DND-41 (cell line): ENCODE data around the gene DYNLT2.

Source experiments
- CTCF ChIP-seq: IDR thresholded peaks from 2 replicates; pipeline ENCODE4 v1.5.1; 2012; ENCODE audit warnings: borderline replicate concordance, low read length, moderate library complexity, mild to moderate bottlenecking; ENCODE audit not compliant: poor library complexity, severe bottlenecking; ENCODE audit errors: extremely low read depth
- EZH2 ChIP-seq: IDR thresholded peaks from 3 replicates; pipeline ENCODE4 v1.6.1; 2012; ENCODE audit warnings: borderline replicate concordance, low read depth, mild to moderate bottlenecking, moderate library complexity, low read length, inconsistent platforms; ENCODE audit not compliant: severe bottlenecking

GRCh38 chr6:169702840-169703246 lies 48.5 kb downstream of the DYNLT2 start:
- no peak for TF ChIP-seq CTCF
- TF ChIP-seq EZH2 = no peak
